WERI-Rb-1 (cell line): ENCODE data around the gene TTC4.

Experiments
- DNase-seq: peaks from one replicate; pipeline ENCODE4 v3.0.0-alpha.2; 2020
- H3K27ac ChIP-seq: fragments of 250-450 bp; sonication (Bioruptor Pico); 2 replicates; pipeline ENCODE4 v1.5.1; 2020; ENCODE audit warnings: mild to moderate bottlenecking, moderate library complexity
- H3K27me3 ChIP-seq: fragments of 250-450 bp; sonication (Bioruptor Pico); 2 replicates; pipeline ENCODE4 v1.5.1; 2021; ENCODE audit warnings: mild to moderate bottlenecking, low read depth, moderate library complexity; ENCODE audit not compliant: insufficient read depth, severe bottlenecking
- H3K36me3 ChIP-seq: fragments of 250-450 bp; sonication (Bioruptor Pico); 2 replicates; pipeline ENCODE4 v1.5.1; 2020; ENCODE audit warnings: mild to moderate bottlenecking, moderate library complexity
- H3K4me3 ChIP-seq: 2 replicates; pipeline ENCODE4 v1.5.1; 2011; ENCODE audit warnings: low read depth, mild to moderate bottlenecking, control low read depth, low read length
- H3K9me3 ChIP-seq: fragments of 250-450 bp; sonication (Bioruptor Pico); 2 replicates; pipeline ENCODE4 v1.5.1; 2021; ENCODE audit warnings: mild to moderate bottlenecking, moderate library complexity; ENCODE audit not compliant: severe bottlenecking
- TF ChIP-seq, protein P1 (sequence below): IDR thresholded peaks from 2 replicates; pipeline ENCODE4 v1.5.1; 2011; ENCODE audit warnings: low read depth, mild to moderate bottlenecking, control low read depth, inconsistent platforms, low read length

Gene TTC4

DNA sequence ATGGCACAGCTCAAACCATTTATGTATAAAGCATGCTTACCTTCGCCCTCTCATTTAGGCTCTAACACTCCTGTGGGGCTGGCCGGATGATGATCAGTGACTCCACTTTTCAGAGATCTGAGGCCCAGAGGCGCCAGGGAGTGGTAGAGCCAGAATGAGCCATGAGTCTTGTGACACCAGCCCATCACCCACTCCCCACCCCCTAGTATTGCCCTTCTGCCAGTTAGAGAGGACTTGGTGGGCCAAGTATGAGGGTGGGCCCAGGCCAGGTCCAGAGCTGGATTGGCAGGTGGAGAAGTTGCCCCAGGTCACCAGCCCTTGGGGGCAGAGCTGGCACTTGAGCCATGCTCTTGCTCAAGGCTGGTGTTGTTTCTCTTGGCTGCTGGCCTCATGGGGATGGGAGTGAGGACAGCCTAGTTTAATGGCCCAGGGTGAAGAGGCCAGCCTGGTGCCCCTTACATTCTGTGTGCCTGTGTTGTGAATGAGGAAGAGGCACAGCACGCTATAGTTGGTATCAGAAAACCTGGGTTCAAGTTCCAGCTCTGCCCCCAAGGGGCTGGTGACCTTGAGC is 30.2 kb upstream of the TTC4 start:
- DNase-seq, result no peak
- Histone ChIP-seq H3K27ac (no peak overlapping the region), H3K4me3 (no peak overlapping the region), H3K36me3 (no peaks in the 10 kb centered on the region), H3K9me3 (no peaks in the 10 kb centered on the region), H3K27me3 (no peaks in the 10 kb centered on the region)
- TF ChIP-seq, protein P1, sequence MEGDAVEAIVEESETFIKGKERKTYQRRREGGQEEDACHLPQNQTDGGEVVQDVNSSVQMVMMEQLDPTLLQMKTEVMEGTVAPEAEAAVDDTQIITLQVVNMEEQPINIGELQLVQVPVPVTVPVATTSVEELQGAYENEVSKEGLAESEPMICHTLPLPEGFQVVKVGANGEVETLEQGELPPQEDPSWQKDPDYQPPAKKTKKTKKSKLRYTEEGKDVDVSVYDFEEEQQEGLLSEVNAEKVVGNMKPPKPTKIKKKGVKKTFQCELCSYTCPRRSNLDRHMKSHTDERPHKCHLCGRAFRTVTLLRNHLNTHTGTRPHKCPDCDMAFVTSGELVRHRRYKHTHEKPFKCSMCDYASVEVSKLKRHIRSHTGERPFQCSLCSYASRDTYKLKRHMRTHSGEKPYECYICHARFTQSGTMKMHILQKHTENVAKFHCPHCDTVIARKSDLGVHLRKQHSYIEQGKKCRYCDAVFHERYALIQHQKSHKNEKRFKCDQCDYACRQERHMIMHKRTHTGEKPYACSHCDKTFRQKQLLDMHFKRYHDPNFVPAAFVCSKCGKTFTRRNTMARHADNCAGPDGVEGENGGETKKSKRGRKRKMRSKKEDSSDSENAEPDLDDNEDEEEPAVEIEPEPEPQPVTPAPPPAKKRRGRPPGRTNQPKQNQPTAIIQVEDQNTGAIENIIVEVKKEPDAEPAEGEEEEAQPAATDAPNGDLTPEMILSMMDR, result no peak

DNA sequence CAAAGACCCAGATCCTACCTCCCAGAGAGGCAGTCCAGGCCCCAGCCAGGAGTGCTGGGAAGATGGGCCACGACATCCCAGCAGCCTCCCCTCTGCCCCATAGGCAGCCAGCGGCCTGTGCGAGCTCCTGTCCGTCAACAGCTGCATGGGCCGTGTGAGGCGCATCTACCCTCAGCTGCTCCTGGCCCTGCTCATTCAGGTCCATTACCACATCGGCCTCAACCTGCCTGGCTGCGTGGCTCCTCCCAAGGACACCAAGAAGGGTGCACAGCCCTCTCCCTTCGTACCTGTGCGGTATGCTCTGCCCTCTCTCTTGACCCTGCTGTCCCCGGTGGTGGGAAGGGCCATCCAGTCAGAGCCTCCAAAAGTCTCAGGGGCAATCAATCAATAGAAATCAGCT is 29.5 kb upstream of the TTC4 start:
- Histone ChIP-seq H3K27me3 (no peaks in the 10 kb centered on the region), H3K36me3 (no peaks in the 10 kb centered on the region), H3K9me3 (no peaks in the 10 kb centered on the region), H3K27ac (no peak overlapping the region), H3K4me3 (no peak overlapping the region)
- no peak for DNase-seq
- TF ChIP-seq, protein P1, result no peak

DNA sequence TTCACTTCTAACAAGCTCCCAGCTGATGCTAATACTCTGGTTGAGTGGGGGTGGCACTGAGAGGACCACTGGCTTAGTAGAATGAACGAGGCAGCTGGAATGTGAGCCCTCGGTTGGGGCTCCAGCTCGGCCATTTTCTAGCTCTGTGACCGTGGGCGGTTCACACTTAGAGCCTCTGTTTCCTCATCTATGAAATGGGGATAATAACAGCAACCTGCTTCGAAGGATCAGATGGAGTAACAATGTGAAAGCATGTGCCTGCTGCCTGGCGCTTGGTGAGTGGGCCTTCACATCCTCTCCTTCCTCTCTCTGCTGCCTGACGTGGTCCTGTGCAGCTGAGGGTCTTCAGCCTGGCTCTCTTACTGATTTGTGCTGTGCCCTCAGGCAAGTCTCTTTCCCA is 20.9 kb upstream of the TTC4 start:
- TF ChIP-seq, protein P1, result no peak
- Histone ChIP-seq H3K36me3 (no peaks in the 10 kb centered on the region), H3K27ac (no peak overlapping the region), H3K9me3 (no peaks in the 10 kb centered on the region), H3K27me3 (no peaks in the 10 kb centered on the region), H3K4me3 (no peak overlapping the region)
- no peak for DNase-seq

DNA sequence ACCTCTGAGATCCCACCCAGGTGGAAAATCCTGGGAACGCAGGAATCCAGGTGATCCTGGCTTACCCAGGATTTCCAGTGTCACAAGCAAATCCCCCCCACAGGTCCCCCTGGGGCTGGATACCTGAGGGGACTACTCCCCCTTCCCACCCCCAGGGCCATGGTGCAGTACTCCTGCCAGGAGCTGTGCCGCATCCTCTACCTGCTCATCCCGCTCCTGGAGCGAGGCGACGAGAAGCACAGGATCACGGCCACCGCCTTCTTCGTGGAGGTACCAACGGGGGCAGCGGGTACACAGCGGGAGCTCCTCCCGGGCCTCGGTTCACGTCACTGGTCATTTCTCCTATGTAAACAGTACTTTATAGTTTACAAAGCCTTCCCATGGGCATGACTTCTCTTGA is 20.4 kb upstream of the TTC4 start:
- Histone ChIP-seq H3K27ac (no peak overlapping the region), H3K27me3 (no peaks in the 10 kb centered on the region), H3K9me3 (no peaks in the 10 kb centered on the region), H3K4me3 (no peak overlapping the region), H3K36me3 (no peaks in the 10 kb centered on the region)
- no peak for DNase-seq
- TF ChIP-seq, protein P1, result no peak

DNA sequence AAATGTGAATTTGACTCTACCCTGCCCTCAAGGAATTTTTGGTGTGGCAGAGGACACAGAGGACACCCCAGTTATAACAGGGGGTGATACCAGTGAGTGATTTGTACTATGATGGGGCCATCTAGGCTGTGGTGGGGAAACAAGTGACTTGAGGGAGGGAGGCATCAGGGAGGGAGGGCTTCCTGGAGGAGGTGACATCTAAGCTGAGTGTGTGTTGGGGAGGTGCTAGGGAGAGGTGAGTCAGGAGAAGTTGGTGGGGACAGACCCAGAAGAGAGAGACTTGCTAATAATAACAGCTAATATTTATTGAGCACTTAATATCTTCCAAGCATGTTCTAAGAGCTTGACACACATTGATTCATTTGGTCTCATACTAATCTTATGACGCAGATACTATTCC is 19.9 kb upstream of the TTC4 start:
- Histone ChIP-seq H3K9me3 (no peaks in the 10 kb centered on the region), H3K27me3 (no peaks in the 10 kb centered on the region), H3K4me3 (no peak overlapping the region), H3K27ac (no peak overlapping the region), H3K36me3 (no peaks in the 10 kb centered on the region)
- TF ChIP-seq, protein P1, result no peak
- no peak for DNase-seq

DNA sequence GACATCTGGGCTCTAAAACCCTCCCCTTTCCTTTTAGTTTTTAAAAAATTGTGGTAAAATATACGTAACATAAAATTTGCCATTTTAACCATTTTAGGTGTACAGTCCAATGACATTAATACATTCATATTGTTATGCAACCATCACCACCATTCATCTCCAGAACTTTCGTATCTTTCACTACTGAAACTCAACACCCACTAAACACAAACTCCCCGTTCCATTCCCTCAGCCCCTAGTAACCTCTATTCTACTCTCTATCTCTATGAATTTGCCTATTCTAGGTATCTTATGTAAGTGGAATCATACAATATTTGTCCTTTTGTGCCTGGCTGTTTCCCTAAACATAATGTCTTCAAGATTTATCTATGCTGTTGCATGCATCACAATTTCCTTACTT is 19.4 kb upstream of the TTC4 start:
- H3K9me3 ChIP-seq, result no peaks in the 10 kb centered on the region
- no peak for DNase-seq
- H3K27me3 ChIP-seq, result no peaks in the 10 kb centered on the region
- no peaks in the 10 kb centered on the region for H3K36me3 ChIP-seq
- H3K27ac ChIP-seq, result no peak overlapping the region
- no peak overlapping the region for H3K4me3 ChIP-seq
- TF ChIP-seq, protein P1, result no peak
